T-helper 1 cell (primary cell): ENCODE measurements around the gene KPNA6.

Experiments
- DNase-seq, 5 donors: peaks; one replicate each; pipeline ENCODE4 v3.0.0-alpha.2; 2012 to 2020

The KPNA6 gene

DNA sequence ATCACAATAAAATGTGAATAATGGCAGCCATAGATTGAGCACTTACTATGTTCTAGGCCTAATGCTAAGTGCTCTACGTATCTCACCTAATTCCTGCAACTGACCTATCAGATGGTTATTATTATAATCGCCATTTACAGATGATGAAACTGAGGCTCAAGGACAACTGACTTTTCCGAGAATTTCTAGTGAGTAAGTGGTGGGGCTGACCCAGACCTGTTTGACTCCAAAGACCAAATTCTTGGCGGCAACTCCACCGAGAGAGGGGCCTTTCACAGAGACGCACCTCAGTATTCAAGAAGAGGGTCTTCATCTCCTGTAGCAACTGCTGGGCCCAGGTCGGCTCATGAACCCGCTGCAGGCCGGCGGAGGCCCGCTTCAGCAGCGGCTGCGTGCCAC is 113.7 kb downstream of the KPNA6 start:
- DNase-seq: no peak

- DNase-seq: peak; percentile 80 to 91 (median 86)
Measured at GRCh38 chr1:32221980-32222755, 114.3 kb downstream of the KPNA6 start, which contains the start of the genes EIF3I and TMEM234. Gene EIF3I (plus strand): TSS chr1:32222407. CDS start chr1:32222442, 35 bp downstream. Gene TMEM234 (minus strand): TSS chr1:32222353. CDS start chr1:32222322, 31 bp downstream.

- no peak for DNase-seq
Measured at GRCh38 chr1:32223683-32224082, 115.8 kb downstream of the KPNA6 start.

GRCh38 chr1:32224285-32224684 is 116.4 kb downstream of the KPNA6 start:
- no peak for DNase-seq
